Astrocyte (in vitro differentiated cells and primary cell): ENCODE measurements around the gene DNAI4.

Experiments used
- EZH2 ChIP-seq: IDR thresholded peaks from 2 replicates; pipeline ENCODE4 v1.6.1; 2012; ENCODE audit warnings: mild to moderate bottlenecking, low read length, inconsistent platforms; ENCODE audit not compliant: insufficient read depth
- TF ChIP-seq, protein P1 (sequence below): IDR thresholded peaks from 2 replicates; pipeline ENCODE4 v1.5.1; 2011; ENCODE audit warnings: low read depth, mild to moderate bottlenecking, inconsistent platforms, low read length, moderate library complexity; ENCODE audit not compliant: insufficient read depth

- TF ChIP-seq, protein P1, sequence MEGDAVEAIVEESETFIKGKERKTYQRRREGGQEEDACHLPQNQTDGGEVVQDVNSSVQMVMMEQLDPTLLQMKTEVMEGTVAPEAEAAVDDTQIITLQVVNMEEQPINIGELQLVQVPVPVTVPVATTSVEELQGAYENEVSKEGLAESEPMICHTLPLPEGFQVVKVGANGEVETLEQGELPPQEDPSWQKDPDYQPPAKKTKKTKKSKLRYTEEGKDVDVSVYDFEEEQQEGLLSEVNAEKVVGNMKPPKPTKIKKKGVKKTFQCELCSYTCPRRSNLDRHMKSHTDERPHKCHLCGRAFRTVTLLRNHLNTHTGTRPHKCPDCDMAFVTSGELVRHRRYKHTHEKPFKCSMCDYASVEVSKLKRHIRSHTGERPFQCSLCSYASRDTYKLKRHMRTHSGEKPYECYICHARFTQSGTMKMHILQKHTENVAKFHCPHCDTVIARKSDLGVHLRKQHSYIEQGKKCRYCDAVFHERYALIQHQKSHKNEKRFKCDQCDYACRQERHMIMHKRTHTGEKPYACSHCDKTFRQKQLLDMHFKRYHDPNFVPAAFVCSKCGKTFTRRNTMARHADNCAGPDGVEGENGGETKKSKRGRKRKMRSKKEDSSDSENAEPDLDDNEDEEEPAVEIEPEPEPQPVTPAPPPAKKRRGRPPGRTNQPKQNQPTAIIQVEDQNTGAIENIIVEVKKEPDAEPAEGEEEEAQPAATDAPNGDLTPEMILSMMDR = no peak
- no peak for TF ChIP-seq EZH2
Measured at GRCh38 chr1:66850989-66851388, 73.7 kb downstream of the DNAI4 start.
